DMS53 treated with DMSO at 0.1 percent for 48 hours (cell line): ENCODE results near the gene RPS10.
A peak's percentile ranks its signal among the peaks of the same experiment; 100 is the strongest.
"Not testable (repeated sequence)": the region's sequence is repeated elsewhere in the genome, so short reads cannot be mapped to it uniquely, and the experiment has no call there.

Source experiments
- DNase-seq: peaks from one replicate; lab custom pipeline; 2025; ENCODE audit not compliant: unreplicated experiment; lab: John Stamatoyannopoulos, UW

Gene RPS10

DNA sequence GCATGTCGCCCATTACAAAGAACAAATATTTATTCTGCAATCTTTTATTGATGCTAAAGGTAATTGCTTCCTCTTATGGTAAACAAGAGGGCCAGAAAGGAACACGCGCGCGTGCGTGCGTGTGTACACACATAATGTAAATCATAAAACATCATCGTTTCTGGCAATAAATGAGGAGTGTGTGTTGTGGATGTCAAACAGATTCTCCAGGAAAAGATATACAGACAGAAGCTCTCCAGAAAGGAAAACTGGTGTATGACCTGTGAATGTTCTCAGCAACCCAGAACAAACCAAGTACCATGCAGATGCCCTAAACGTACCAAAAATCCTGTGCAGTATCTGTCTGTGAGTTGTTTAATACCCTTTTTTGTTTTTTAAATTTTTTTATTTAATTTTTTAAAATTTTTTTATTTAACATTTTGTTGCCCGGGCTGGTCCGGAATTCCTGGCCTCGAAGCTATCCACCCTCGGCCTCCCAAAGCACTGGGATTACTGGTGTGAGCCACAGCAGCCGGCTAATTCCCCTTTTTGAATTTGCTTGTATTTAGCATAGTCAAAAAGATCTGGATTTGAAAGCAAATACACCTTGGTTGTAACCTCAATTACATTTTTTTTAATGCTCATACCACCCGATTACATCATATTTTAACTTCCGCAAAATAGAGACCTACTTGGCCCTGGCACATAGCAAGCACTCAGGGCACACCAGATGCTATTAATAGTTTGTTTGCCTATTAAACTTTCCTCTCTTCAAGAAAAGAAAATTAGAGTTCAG is 32.5 kb downstream of the RPS10 start:
- peak; percentile 30 for DNase-seq

DNA sequence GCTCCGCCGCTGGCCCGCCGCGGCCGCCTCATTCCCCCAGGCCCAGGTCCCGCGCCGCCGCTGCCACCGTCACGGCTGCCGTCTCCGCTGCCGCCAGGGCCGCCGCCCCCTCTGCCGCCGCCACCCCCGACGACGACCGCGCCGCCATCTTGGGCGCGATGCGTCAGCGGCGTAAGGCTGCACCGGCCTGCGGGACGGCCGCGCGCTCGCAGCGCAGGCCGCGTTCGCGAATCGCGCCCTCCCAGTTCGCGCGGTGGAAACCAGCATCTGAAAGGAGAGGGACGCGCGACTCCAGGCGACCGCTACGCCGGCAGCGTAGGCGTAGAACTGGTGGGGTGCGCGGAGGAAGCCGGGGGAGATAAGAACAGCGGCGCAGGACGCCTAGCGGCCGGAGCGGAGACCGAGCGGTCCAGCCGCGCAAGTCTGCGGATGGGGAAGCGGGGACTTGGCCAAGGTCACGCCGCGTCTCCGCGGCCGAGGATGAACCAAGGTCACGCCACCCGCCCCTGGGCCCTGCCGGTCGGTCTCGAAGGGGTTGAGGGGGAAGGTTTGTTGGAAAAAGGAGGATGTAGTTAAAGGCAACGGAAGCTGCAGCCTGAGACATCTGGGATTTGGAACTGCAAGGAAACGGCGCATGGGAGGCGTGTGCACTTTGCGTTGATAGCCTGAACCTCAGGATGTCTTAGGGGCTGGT is 33.2 kb downstream of the RPS10 start, which contains the start of gene NUDT3:
Gene NUDT3, minus strand, starts transcription at position 173 of the 694 bp plus-strand sequence. CDS start 307 bp downstream, outside the sequence.
- peak; percentile 64 for DNase-seq

DNA sequence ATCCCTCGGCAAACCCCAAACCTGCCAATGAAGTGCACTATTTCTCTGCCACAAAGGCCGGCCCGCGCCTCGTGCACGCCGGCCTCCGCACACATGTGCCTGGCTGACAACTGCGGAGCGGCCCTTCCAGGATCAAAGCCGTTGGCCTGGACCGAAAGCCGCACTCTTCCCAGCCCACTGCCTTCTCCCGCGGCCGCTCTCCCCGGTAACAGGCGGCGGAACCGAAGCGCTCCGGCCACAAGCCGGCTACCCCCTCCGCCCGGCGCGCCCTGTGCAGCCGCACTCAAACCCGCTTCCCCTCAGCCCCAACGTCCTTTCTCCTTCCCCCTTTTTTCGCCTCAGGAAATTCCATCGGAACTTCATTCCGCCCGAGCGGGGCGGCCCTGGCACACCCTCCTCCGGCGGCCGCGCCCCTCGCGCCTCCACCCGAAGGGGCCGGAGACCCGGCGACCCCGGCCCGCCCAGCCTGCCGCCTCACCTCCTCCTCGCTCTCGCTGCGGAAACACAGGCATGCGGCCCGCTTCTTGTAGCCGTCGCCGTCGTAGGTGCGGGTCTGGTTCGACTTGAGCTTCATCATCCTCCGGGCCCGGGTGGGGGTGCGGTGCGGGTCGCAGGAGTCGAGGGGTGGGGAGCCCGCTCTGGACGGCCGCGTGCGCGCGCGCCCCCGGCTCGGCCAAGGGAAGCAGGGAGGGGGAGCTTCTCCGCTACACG is 33.9 kb downstream of the RPS10 start:
- DNase-seq, result peak; percentile 7

- no peak for DNase-seq
These were observed 34.4 kb downstream of the RPS10 start for GRCh38 chr6:34391473-34391785.

GRCh38 chr6:34390531-34391472 is 35.1 kb downstream of the RPS10 start:
- peak; percentile 18 for DNase-seq

DNA sequence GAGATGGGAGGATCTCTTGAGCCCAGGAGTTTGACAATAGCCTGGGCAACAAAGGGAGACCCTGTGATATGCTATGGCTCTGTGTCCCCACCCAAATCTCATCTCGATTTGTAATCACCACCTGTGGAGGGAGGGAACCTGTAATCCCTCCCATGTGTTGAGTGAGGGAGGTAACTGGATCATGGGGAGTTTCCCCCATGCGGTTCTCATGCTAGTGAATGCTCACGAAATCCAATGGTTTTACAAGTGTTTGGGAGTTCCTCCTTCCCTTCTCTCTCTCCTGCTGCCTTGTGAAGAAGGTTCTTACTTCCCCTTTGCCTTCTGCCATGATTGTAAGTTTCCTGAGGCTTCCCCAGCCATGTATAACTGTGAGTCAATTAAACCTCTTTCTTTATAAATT is 36.8 kb downstream of the RPS10 start:
- DNase-seq, result no peak

DNA sequence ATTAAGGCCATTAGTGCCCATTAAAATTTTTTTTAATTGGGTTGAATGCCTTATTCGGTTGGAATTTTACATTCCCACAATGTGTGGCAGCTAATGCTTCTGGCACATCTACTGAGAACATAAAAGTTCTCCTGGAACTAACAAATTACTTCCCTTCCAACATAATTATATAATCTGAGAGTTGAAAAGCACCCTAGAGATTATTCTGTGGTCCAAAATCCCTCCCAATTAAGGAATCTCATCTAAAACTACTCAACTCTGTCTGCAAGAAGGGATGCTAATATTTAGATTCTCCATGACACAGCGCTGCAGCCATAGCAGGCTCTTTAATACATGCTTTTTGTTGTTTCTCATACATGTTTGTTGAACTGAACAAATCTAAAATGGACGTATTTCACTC is 37.4 kb downstream of the RPS10 start:
- no peak for DNase-seq

DNA sequence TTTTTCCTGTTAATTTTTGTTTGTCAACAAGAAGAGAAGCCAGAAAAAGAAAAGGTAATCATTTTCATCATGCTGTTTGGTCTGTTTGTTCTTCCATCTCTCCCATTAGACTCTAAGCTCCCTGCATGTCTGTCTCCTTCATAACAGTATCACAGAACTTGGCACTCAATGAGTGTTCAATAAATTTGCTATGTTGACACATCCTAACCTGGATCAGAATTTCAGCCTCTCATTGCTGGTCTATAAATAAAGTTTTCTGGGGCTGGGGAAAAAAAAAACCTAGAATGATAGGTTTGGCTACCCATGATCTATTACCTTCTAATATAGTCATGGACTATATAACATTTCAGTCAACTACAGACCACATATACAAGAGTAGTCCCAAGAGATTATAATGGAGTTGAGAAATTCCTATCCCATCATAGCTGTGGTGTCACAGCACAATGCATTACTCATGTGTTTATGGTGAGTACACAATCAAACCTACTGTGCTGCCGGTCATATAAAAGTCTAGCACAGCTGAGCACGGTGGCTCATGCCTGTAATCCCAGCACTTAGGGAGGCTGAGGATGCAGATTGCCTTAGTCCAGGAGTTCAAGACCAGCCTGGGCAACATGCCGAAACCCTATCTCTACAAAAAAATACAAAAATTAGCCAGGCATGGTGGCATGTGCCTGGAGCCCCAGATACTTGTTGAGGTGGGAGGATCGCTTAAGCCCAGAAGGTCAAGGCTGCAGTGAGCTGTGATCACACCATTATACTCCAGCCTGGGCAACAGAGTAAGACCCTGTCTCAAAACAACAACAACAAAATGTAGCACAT is 39.3 kb downstream of the RPS10 start:
- no peak for DNase-seq

DNA sequence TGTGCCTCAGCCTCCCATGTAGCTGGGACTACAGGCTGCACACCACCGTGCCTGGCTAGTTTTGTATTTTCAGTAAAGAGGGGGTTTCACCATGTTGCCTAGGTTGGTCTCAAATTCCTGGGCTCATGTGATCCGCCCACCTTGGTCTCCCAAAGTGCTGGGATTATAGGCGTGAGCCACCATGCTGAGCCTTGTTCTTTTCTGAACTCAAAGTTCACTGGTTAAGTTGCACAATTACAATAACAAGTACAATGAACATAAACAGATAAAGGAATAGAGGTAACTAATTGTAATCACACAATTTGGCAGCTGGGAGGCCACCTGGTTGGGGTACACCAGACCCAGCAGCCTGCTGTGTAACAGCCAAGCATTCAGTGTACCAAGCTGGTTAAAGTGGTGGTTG is 40.1 kb downstream of the RPS10 start:
- no peak for DNase-seq

GRCh38 chr6:34384321-34385153 is 41.3 kb downstream of the RPS10 start:
- no peak for DNase-seq

DNA sequence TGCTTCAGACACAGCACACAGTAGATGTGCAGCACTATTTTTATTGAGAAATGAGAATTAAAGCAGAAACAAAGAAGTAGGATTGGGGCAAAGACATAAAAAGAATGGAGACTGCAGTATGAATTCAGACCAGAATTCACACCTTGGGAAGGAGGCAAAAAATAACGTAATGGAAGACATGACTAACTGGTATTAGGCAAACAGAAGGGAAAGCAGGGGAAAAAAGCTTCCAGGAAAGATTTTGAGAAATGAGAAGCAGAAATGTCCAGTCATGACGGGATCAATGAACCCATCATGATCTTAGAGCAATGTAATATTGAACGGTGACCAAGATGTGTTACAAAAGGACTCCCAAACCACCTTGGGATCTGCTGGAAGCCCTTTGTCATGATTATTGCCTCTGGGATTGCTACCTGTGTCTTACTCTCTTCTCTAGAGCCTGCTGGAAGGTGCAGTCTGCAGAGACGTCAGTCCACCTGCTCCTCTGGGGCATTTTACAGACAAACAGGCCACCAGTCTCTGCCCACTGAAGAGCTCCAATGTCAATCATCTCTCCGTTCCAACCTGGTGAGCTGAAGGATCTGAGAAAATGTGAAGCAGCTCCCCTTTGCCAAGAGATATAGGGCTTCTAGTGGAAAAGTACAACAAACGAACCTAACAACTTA is 42.1 kb downstream of the RPS10 start:
- no peak for DNase-seq

DNA sequence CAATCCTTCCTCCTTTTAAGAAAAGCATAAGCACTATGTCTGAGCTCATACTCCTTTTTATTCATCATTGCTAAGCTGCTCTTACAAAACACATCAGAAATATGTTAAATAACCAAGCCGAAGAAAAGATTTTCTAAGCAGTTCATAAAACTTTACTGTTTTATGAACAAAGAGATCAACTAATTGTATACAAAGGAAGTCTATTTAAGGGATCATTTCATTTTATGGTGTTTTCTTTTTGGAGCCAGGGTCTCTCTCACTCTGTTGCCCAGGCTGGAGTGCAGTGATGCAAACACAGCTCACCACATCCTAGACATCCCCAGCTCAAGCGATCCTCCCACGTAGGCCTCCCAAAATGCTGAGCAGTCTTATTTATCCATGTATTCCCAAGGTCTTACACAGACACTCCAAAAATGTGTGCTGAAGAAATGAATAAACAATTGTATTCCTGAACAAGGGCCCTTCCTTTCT is 42.7 kb downstream of the RPS10 start:
- DNase-seq, result no peak

DNA sequence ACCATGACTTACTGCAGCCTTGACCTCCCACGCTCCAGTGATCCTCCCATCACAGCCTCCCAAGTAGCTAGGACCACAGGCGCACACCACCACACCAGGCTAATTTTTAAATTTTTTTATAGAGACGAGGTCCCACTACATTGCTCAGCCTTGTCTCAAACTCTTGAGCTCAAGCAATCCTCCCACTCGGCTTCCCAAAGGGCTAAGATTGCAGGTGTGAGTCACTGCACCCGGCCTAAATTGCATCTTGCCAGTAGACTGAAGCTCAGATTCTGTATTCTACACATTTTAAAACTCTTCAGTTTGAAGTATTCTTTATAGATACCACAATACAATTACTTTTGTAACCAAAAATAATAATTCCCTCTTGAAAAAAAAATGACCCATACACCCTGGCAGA is 44.8 kb downstream of the RPS10 start:
- DNase-seq, result no peak

DNA sequence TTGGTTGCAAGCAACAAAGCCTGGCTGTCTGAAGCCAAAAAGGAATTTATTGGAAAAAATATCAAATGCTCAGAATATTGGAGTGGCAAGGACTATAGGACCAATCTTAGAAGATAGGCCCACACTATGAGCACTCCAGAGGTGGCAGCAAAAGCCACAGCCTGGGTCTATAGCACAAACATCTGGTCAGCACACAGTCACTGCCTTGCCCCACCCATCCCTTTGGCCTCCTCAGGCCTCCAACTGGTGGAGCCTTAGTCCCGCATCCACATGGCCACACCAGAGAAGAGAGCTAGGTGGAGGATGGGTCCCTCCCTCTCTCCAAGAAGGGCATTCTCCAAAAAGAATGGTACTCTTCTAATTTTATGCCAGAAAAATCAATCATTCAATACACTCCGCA is 47.4 kb downstream of the RPS10 start:
- no peak for DNase-seq

- DNase-seq, result no peak
These were observed 47.9 kb downstream of the RPS10 start for GRCh38 chr6:34377984-34378383.

GRCh38 chr6:34377571-34377970 is 48.3 kb downstream of the RPS10 start:
- DNase-seq, result not testable (repeated sequence)

DNA sequence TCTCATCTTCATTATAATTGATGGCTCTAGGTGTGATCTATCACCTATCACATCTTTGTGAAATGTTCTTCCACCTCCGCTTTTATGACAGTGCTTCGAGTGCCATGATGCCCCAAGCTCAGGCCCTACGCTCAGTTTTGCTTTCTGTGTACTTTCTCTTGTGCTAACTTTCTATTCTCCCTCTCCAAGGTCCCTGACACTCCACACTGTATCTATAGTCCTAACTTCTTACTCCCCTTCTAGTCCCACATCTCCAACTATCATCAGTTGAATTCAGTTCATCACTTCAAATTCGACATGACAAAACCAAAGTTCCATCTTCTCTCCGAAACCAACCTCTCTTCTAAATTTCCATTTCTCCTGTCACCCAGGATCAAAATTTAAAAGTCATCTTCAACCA is 50.0 kb downstream of the RPS10 start:
- no peak for DNase-seq

DNA sequence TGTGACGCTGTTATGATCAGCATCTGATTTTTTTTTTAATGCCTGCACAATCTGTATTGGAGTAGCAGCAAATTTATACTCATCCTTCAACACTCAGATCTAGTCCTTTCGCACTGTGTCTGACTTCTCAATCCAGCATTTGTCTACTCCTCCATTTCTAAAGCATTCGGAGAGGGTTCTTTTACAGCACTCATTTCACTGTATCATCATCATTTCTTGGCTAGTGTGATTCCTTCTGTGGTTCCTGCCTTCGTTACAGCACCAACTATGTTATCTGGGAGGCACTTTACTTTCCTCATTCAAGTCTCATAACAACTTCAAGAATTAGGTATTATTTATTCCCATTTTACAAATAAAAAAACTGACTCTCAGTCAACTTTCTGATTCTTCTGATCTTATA is 51.4 kb downstream of the RPS10 start:
- no peak for DNase-seq

DNA sequence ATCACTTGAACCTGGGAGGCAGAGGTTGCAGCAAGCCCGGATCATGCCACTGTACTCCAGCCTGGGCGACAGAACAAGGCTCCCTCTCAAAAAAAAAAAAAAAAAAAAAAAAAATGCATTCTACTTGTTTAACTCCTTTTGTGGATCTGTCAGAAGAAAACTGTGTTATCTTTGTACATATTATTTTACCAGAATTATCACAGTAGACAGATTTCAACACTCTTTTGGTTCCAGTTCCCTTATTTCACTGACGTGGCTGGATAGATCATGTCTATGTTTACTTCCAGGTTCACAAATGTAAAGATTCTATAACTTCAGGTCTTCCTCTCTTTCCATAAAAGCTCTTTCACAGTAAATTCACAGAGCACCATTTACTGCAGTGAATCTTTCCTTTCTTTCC is 51.8 kb downstream of the RPS10 start:
- no peak for DNase-seq
